ENCODE measurements around the gene NLRC5. TPM values are rescaled to one million over a fixed set of nuclear protein-coding genes. Genes with fewer than 3 reads are reported as not detected.

The NLRC5 gene
- total RNA-seq, 1 donor from 2014 or later: 4.5 TPM

- no peak for TF ChIP-seq CTCF (conservative IDR thresholded peaks at IDR 0.05; ENCODE audit: low read depth, low read length)
- no peak for DNase-seq (ENCODE audit: low read depth)
- no peak overlapping the region for H3K4me3 ChIP-seq (ENCODE audit: low read depth, low read length)
These were observed 13.6 kb upstream of the NLRC5 start for GRCh38 chr16:56975714-56976113.

GRCh38 chr16:56977216-56977615 lies 12.1 kb upstream of the NLRC5 start:
- no peak for DNase-seq (ENCODE audit: low read depth)
- H3K4me3 ChIP-seq (ENCODE audit: low read depth, low read length): no peak overlapping the region
- no peak for TF ChIP-seq CTCF (conservative IDR thresholded peaks at IDR 0.05; ENCODE audit: low read depth, low read length)

GRCh38 chr16:56977823-56978430 lies 11.4 kb upstream of the NLRC5 start:
- TF ChIP-seq CTCF (conservative IDR thresholded peaks at IDR 0.05; ENCODE audit: low read depth, low read length): no peak
- no peak overlapping the region for H3K4me3 ChIP-seq (ENCODE audit: low read depth, low read length)
- DNase-seq (ENCODE audit: low read depth): no peak

- no peak for TF ChIP-seq CTCF (conservative IDR thresholded peaks at IDR 0.05; ENCODE audit: low read depth, low read length)
- no peak overlapping the region for H3K4me3 ChIP-seq (ENCODE audit: low read depth, low read length)
- no peak for DNase-seq (ENCODE audit: low read depth)
These were observed 9.2 kb upstream of the NLRC5 start for GRCh38 chr16:56980201-56980535.

- H3K4me3 ChIP-seq (ENCODE audit: low read depth, low read length): no peak overlapping the region
- TF ChIP-seq CTCF (conservative IDR thresholded peaks at IDR 0.05; ENCODE audit: low read depth, low read length): no peak
- no peak for DNase-seq (ENCODE audit: low read depth)
These were observed 8.3 kb upstream of the NLRC5 start for GRCh38 chr16:56980792-56981724.

GRCh38 chr16:56981729-56982271 lies 7.6 kb upstream of the NLRC5 start:
- no peak for TF ChIP-seq CTCF (conservative IDR thresholded peaks at IDR 0.05; ENCODE audit: low read depth, low read length)
- DNase-seq (ENCODE audit: low read depth): no peak
- no peak overlapping the region for H3K4me3 ChIP-seq (ENCODE audit: low read depth, low read length)
